Tibial artery (tissue), 4 donors: ENCODE data around the gene SAMD13.
A peak's percentile ranks its signal among the peaks of the same experiment; 100 is the strongest.

Source experiments
- DNase-seq, 2 donors: peaks; one replicate each; pipeline ENCODE4 v3.0.0-alpha.2; 2019
- H3K27ac ChIP-seq, 2 donors: fragments of 200-600 bp; sonication (generic) in 1 of 2; 1 replicate in 1 of 2; 2 replicates in 1 of 2; pipeline ENCODE4 v1.5.1; 2018 to 2019; ENCODE audit warnings: mild to moderate bottlenecking in 1 of 2
- H3K27me3 ChIP-seq, 2 donors: fragments of 200-600 bp; sonication (generic) in 1 of 2; one replicate each; pipeline versions ENCODE4 v1.5.1 to v1.6.0; 2016 to 2019
- H3K36me3 ChIP-seq, 3 donors: fragments of 200-600 bp; sonication (generic) in 2 of 3; one replicate each; pipeline ENCODE4 v1.5.1; 2016 to 2019; ENCODE audit warnings: mild to moderate bottlenecking in 2 of 3
- H3K4me1 ChIP-seq, 4 donors: fragments of 200-600 bp; sonication (generic) in 2 of 4; 1 replicate in 3 of 4; 2 replicates in 1 of 4; pipeline ENCODE4 v1.5.1; 2016 to 2019
- H3K4me3 ChIP-seq, 2 donors: fragments of 200-600 bp; sonication (generic) in 1 of 2; 1 replicate in 1 of 2; 2 replicates in 1 of 2; pipeline ENCODE4 v1.5.1; 2018 to 2019; ENCODE audit warnings: mild to moderate bottlenecking in 2 of 2
- H3K9me3 ChIP-seq, 3 donors: fragments of 200-600 bp; sonication (generic) in 1 of 3; one replicate each; pipeline ENCODE4 v1.5.1; 2016 to 2019
- intact Hi-C: fragments of 100-400 bp; cut with DNase I; formaldehyde crosslinking; loops from one replicate; pipeline ENCODE4 v1.15.0; 2023; ENCODE audit warnings: low total_unique reads
- TF ChIP-seq, protein P1 (sequence below), 2 experiments: fragments of 200-600 bp in 1 of 2; fragments of 450-650 bp in 1 of 2; IDR thresholded peaks; one replicate each; pipeline ENCODE4 v1.5.1; 2017 to 2019; ENCODE audit warnings: antibody characterized with exemption in 2 of 2, mild to moderate bottlenecking in 1 of 2, moderate library complexity in 1 of 2

SAMD13 gene

DNA sequence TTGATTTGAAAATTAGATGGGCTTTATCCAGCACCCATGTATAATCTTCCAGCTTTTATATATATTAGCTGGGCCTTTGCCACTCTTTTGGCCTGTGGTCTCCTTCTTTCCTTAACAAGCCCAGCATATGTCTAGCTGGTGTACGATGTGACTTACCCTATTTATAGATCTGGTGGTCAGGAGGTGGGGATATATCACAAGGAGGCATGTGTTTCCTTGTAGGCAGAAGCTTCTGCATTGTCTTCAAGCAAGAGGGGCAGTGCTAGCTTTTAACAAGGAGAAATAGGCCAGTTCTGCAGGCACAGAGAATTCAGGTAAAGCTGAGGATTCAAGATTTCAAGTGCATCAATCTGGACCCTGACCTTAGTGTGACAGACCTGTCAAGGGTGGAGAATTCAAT is 58.8 kb downstream of the SAMD13 start:
- no peaks in the 10 kb centered on the region for H3K9me3 ChIP-seq
- peaks cover 0 to 8% (median 4%) of the 10 kb centered on the region in 4 donors for H3K4me1 ChIP-seq
- no peaks in the 10 kb centered on the region for H3K36me3 ChIP-seq
- H3K27me3 ChIP-seq, result no peaks in the 10 kb centered on the region
- no peak overlapping the region for H3K27ac ChIP-seq
- intact Hi-C loops, result no loop called here
- TF ChIP-seq, protein P1, sequence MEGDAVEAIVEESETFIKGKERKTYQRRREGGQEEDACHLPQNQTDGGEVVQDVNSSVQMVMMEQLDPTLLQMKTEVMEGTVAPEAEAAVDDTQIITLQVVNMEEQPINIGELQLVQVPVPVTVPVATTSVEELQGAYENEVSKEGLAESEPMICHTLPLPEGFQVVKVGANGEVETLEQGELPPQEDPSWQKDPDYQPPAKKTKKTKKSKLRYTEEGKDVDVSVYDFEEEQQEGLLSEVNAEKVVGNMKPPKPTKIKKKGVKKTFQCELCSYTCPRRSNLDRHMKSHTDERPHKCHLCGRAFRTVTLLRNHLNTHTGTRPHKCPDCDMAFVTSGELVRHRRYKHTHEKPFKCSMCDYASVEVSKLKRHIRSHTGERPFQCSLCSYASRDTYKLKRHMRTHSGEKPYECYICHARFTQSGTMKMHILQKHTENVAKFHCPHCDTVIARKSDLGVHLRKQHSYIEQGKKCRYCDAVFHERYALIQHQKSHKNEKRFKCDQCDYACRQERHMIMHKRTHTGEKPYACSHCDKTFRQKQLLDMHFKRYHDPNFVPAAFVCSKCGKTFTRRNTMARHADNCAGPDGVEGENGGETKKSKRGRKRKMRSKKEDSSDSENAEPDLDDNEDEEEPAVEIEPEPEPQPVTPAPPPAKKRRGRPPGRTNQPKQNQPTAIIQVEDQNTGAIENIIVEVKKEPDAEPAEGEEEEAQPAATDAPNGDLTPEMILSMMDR (IDR thresholded peaks at IDR 0.05), result no peak
- H3K4me3 ChIP-seq, result no peak overlapping the region
- DNase-seq, result no peak

DNA sequence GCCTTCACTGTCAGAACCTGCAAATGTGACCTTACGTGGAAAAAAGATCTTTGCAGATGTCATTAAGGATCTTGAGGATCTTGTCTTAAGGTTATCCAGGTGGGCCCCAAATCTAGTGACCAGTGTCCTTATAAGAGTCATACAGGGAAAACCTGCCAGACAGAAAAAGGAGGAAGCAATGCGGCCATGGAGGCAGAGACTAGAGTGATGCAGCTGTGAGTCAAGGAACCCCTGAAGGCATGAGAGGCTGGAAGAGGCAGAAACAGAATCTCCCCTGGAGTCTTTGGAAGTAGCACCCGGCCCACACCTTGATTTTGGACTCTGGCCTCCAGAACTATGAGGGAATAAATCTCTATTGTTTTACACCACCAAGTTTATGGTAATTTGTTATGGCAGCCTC is 60.3 kb downstream of the SAMD13 start:
- no peak overlapping the region for H3K27ac ChIP-seq
- intact Hi-C loops, result no loop called here

DNA sequence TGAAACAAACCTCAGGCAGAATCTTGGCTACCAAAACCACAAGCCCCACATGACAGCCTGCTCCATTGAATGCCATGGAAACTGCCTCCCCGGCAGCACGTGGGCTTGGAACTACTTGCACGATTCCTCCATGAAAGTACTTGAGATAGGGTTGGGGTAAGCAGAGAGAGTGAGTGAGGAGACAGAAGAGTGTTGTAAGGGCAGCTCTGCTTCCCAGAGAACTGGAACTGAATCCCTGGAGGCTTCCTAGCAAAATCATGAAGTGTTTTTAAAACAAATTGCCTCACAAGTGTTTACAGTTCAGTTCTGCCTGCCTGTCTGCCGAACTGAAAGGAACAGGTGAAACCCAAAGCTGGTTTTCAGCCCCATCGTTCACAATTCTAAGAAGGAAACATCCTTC is 61.5 kb downstream of the SAMD13 start:
- TF ChIP-seq, protein P1 (IDR thresholded peaks at IDR 0.05), result no peak
- Histone ChIP-seq H3K27me3 (no peaks in the 10 kb centered on the region), H3K36me3 (no peaks in the 10 kb centered on the region), H3K9me3 (no peaks in the 10 kb centered on the region), H3K4me3 (peak overlapping the region in 1 of 2 donors; percentile 22), H3K4me1 (peaks cover 0 to 19% (median 4%) of the 10 kb centered on the region in 4 donors), H3K27ac (peak overlapping the region; percentile 21 to 40)
- DNase-seq, result no peak
- intact Hi-C loops, result no loop called here

More for the DNA sequence above, 60.3 kb downstream of the SAMD13 start:
- Histone ChIP-seq H3K9me3 (no peaks in the 10 kb centered on the region), H3K4me3 (no peak overlapping the region), H3K4me1 (peaks cover 0 to 19% (median 4%) of the 10 kb centered on the region in 4 donors), H3K27me3 (no peaks in the 10 kb centered on the region), H3K36me3 (no peaks in the 10 kb centered on the region)
- no peak for DNase-seq
- TF ChIP-seq, protein P1 (IDR thresholded peaks at IDR 0.05), result no peak

DNA sequence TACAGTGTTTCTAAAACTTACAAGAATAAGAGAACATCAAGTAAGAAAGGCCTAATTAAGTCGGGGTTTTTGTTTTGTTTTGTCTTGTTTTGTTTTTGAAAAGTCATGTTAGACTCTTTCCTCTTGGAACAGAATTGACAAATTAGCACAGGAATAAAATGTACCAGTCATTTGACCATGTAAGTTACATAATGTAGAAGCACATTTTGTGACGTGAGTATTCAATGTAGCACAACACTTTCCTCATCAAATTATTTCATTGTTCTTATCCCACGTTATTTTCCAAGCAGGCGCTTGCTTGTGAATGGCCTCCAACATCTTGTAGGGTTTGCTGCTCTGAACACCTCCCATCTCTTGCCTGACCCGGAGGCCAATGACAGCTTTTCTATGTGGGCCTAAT is 62.1 kb downstream of the SAMD13 start:
- TF ChIP-seq, protein P1 (IDR thresholded peaks at IDR 0.05), result no peak
- H3K27ac ChIP-seq, result peak overlapping the region in 1 of 2 donors; percentile 40
- H3K4me3 ChIP-seq, result no peak overlapping the region
- peaks cover 0 to 19% (median 4%) of the 10 kb centered on the region in 4 donors for H3K4me1 ChIP-seq
- H3K9me3 ChIP-seq, result no peaks in the 10 kb centered on the region
- H3K36me3 ChIP-seq, result no peaks in the 10 kb centered on the region
- H3K27me3 ChIP-seq, result no peaks in the 10 kb centered on the region
- intact Hi-C loops, result no loop called here
- DNase-seq, result no peak

DNA sequence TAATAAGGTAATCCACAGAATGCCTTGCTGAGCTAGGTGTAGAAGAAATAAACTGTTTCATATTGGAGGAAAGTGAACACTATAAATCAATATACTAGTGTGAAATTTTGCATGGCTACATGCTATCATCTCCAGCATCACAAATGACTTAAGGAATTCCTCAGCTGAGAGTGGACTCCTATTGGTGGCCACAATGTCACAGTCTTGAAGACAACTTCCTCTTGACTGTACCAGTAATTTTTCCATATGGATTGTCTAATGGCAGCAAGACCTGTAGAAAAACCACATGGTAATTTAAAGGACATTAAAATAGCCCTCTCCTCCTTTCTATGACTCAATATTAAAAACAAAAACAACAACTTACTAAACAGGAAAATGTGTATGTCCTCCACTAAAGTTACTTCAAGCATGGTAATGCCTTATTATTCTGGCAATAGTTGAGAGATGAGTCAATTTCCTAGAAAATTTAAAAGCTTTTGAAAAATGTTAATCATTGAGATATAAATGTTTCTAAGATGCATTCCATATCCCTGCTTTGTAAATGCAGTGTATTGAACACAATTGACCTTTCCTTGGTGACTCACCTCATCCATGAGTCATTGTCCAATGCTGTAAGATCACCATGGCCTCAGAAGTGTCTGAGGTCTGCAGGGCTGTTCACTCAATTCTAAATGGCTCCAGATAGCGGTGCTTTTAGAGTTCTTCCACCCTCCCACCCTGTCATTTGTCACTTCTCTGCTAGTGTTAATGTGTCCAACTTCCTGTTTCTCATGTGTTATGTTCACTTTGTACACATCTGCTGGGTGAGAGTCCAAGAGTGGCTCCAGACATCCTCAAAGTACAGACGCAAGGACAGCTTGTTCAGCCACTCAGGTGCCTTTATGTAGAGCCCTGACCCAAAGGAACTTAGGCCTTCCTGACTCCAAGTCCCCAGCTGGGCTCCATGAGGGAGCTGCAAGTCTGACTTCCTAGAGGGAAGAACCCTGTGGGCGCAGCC is 64.0 kb downstream of the SAMD13 start:
- no peaks in the 10 kb centered on the region for H3K27me3 ChIP-seq
- TF ChIP-seq, protein P1 (IDR thresholded peaks at IDR 0.05), result no peak
- H3K36me3 ChIP-seq, result no peaks in the 10 kb centered on the region
- intact Hi-C loops, result no loop called here
- DNase-seq, result no peak
- H3K9me3 ChIP-seq, result no peaks in the 10 kb centered on the region
- no peak overlapping the region for H3K4me3 ChIP-seq
- H3K27ac ChIP-seq, result no peak overlapping the region
- peaks cover 0 to 19% (median 4%) of the 10 kb centered on the region in 4 donors for H3K4me1 ChIP-seq
